Fibroblast of lung (primary cell): ENCODE data around the gene TMPRSS3. TPM values are rescaled to one million over a fixed set of nuclear protein-coding genes. Genes with fewer than 3 reads are reported as not detected.

ENCODE experiments used
- DNase-seq, 2 donors: peaks; one replicate each; pipeline versions ENCODE4 v3.0.0 to v3.0.0-alpha.2; 2010; ENCODE audit warnings: low read depth in 2 of 2
- H2AFZ ChIP-seq: 2 replicates; pipeline ENCODE4 v1.5.1; 2012; ENCODE audit warnings: low read length, control low read depth, inconsistent platforms
- H3K27ac ChIP-seq: 2 replicates; pipeline ENCODE4 v1.5.1; 2011; ENCODE audit warnings: low read length, control low read depth; ENCODE audit not compliant: insufficient read depth
- H3K27me3 ChIP-seq: 2 replicates; pipeline ENCODE4 v1.5.1; 2011; ENCODE audit warnings: mild to moderate bottlenecking, low read length; ENCODE audit not compliant: control insufficient read depth, insufficient read depth
- H3K36me3 ChIP-seq: 2 replicates; pipeline ENCODE4 v1.5.1; 2011; ENCODE audit warnings: low read length; ENCODE audit not compliant: control insufficient read depth, insufficient read depth
- H3K4me1 ChIP-seq: 2 replicates; pipeline ENCODE4 v1.5.1; 2011; ENCODE audit warnings: low read length; ENCODE audit not compliant: control insufficient read depth, insufficient read depth; ENCODE audit errors: extremely low read depth
- H3K4me2 ChIP-seq: 2 replicates; pipeline ENCODE4 v1.5.1; 2011; ENCODE audit warnings: low read length, control low read depth; ENCODE audit not compliant: insufficient read depth; ENCODE audit errors: extremely low read depth
- H3K4me3 ChIP-seq, 4 experiments: fragments of 200-600 bp in 1 of 4; sonication (generic) in 1 of 4; replicated peaks in 1 of 4; 2 replicates each; pipeline ENCODE4 v1.5.1; 2011 to 2016; ENCODE audit warnings: low read length in 4 of 4, low read depth in 3 of 4, mild to moderate bottlenecking in 3 of 4, control low read depth in 2 of 4, inconsistent platforms in 1 of 4, mixed read lengths in 1 of 4; ENCODE audit not compliant: insufficient read depth in 1 of 4; ENCODE audit errors: control extremely low read depth in 1 of 4
- H3K79me2 ChIP-seq: 2 replicates; pipeline ENCODE4 v1.5.1; 2012; ENCODE audit warnings: mild to moderate bottlenecking, low read length, inconsistent platforms; ENCODE audit not compliant: control insufficient read depth, insufficient read depth
- H3K9ac ChIP-seq: 2 replicates; pipeline ENCODE4 v1.5.1; 2011; ENCODE audit warnings: mild to moderate bottlenecking, low read length, control low read depth; ENCODE audit not compliant: insufficient read depth
- H3K9me3 ChIP-seq: 2 replicates; pipeline ENCODE4 v1.5.1; 2012; ENCODE audit warnings: low read depth, low read length; ENCODE audit not compliant: control insufficient read depth, insufficient read depth
- H4K20me1 ChIP-seq: 2 replicates; pipeline ENCODE4 v1.5.1; 2011; ENCODE audit warnings: low read length; ENCODE audit not compliant: control insufficient read depth, insufficient read depth; ENCODE audit errors: extremely low read depth
- CTCF ChIP-seq, 2 donors: IDR thresholded peaks in 1 of 2; conservative IDR thresholded peaks in 1 of 2; 1 replicate in 1 of 2; 2 replicates in 1 of 2; pipeline ENCODE4 v1.5.1; 2011 to 2012; ENCODE audit warnings: low read length in 2 of 2, control low read depth in 1 of 2, inconsistent platforms in 1 of 2, low read depth in 1 of 2, mild to moderate bottlenecking in 1 of 2
- EZH2 ChIP-seq: IDR thresholded peaks from 2 replicates; pipeline ENCODE4 v1.5.1; 2012; ENCODE audit warnings: low read length, control low read depth, mild to moderate bottlenecking; ENCODE audit errors: missing control alignments
- polyA plus RNA-seq, 2 donors: library from polyadenylated mRNA; depleted of rRNA in 1 of 2; stranded (reverse) in 1 of 2; unstranded in 1 of 2; fragments of >200 nt; gene quantifications; 2 replicates each; pipeline ENCODE4 v1.2.1, GENCODE V29; 2011 to 2012; ENCODE audit warnings: missing spikeins in 1 of 2
- total RNA-seq: library from RNA; depleted of rRNA; stranded (reverse); fragments of >200 nt; gene quantifications from 2 replicates; pipeline ENCODE4 v1.2.1, GENCODE V29; 2014

The TMPRSS3 gene
- total and polyA plus RNA-seq, 2 donors (not counting 1 experiment from before 2014, with no cell fraction given) = not detected

- Histone ChIP-seq H4K20me1 (no peaks in the 10 kb centered on the region), H3K36me3 (no peaks in the 10 kb centered on the region), H3K4me3 (no peak overlapping the region), H3K4me2 (no peak overlapping the region), H3K27ac (no peak overlapping the region), H3K27me3 (no peaks in the 10 kb centered on the region), H3K79me2 (no peaks in the 10 kb centered on the region), H3K9me3 (no peaks in the 10 kb centered on the region), H3K9ac (no peak overlapping the region), H2AFZ (no peak overlapping the region), H3K4me1 (no peaks in the 10 kb centered on the region)
- no peak for DNase-seq
- TF ChIP-seq EZH2 = no peak
- no peak for TF ChIP-seq CTCF (conservative IDR thresholded peaks at IDR 0.05 in 1 of 2, IDR thresholded peaks at IDR 0.05 in 1 of 2; ENCODE audit: low read depth in 1 of 2, low read length in 2 of 2)
Measured at GRCh38 chr21:42435401-42435800, 39.5 kb upstream of the TMPRSS3 start.

GRCh38 chr21:42434884-42435283 lies 39.0 kb upstream of the TMPRSS3 start:
- H3K27ac ChIP-seq = no peak overlapping the region
- no peak overlapping the region for H2AFZ ChIP-seq
- H3K9ac ChIP-seq = no peak overlapping the region
- TF ChIP-seq CTCF (conservative IDR thresholded peaks at IDR 0.05 in 1 of 2, IDR thresholded peaks at IDR 0.05 in 1 of 2; ENCODE audit: low read depth in 1 of 2, low read length in 2 of 2) = no peak
- no peak for TF ChIP-seq EZH2
- H3K79me2 ChIP-seq = no peaks in the 10 kb centered on the region
- H3K9me3 ChIP-seq = no peaks in the 10 kb centered on the region
- H3K4me1 ChIP-seq = no peaks in the 10 kb centered on the region
- H4K20me1 ChIP-seq = no peaks in the 10 kb centered on the region
- no peak overlapping the region for H3K4me2 ChIP-seq
- no peak overlapping the region for H3K4me3 ChIP-seq
- no peaks in the 10 kb centered on the region for H3K36me3 ChIP-seq
- no peaks in the 10 kb centered on the region for H3K27me3 ChIP-seq
- no peak for DNase-seq

- TF ChIP-seq CTCF (conservative IDR thresholded peaks at IDR 0.05 in 1 of 2, IDR thresholded peaks at IDR 0.05 in 1 of 2; ENCODE audit: low read depth in 1 of 2, low read length in 2 of 2) = no peak
- TF ChIP-seq EZH2 = no peak
- no peak for DNase-seq
- Histone ChIP-seq H3K36me3 (no peaks in the 10 kb centered on the region), H3K27me3 (no peaks in the 10 kb centered on the region), H2AFZ (no peak overlapping the region), H3K27ac (no peak overlapping the region), H3K4me1 (no peaks in the 10 kb centered on the region), H3K79me2 (no peaks in the 10 kb centered on the region), H3K4me2 (no peak overlapping the region), H3K9me3 (no peaks in the 10 kb centered on the region), H3K9ac (no peak overlapping the region), H4K20me1 (no peaks in the 10 kb centered on the region), H3K4me3 (no peak overlapping the region)
Measured at GRCh38 chr21:42433946-42434551, 38.2 kb upstream of the TMPRSS3 start.
